Fibroblast of pulmonary artery (primary cell): Measurements from ENCODE around the gene PHACTR2.

Experiments used
- DNase-seq: peaks from one replicate; pipeline ENCODE4 v3.0.0-alpha.2; 2010; ENCODE audit warnings: low read depth
- H3K4me3 ChIP-seq: replicated peaks from 2 replicates; pipeline ENCODE4 v1.5.1; 2011; ENCODE audit warnings: low read depth, mild to moderate bottlenecking, control low read depth, low read length, moderate library complexity
- CTCF ChIP-seq: IDR thresholded peaks from 2 replicates; pipeline ENCODE4 v1.5.1; 2011; ENCODE audit warnings: mild to moderate bottlenecking, control low read depth, low read length, inconsistent platforms; ENCODE audit errors: missing control alignments

Gene PHACTR2

DNA sequence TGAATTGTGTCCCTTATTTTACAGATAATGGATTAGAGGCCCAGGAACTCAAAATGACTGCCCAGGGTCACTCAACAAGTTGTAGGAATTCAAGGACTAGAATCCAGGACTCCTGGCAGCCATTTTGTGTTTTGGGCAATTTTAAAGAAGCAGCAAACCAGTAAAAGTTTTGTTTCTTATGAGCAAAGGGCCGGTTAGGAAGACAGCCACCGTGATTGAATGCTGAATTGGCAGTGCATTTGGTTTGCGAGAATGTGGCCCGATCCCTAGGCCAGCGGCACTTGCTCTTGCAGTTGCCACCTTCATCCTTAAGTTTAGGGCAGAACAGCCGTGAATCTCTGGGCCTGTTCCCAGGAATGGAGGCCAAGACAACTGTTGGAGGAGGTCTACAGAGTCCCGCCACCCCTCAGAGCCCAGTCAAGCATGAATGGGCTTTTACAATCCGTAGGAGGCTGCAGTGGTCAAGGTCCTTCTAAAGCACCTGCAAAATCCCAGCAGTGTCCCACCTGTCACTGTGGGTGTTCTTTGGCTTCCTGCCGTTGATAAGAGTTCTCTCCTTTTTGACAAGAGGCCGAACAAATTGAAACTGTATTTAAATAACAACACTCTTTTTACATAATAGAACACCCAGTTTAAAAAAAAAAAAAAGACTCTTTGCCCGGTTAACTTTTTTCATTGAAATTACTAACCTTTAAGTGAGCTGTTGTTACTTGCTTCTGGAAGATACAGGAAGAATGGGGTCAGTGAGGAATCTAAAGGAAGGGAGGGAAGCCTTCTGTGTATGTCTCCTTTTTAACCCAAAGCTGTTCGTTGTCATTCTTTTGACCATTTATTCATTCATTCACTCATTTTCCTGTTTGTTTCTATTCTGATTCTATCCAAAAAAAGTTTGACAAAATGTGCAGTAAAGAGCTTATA, 68.7 kb downstream of the PHACTR2 start:
- no peak for TF ChIP-seq CTCF
- no peak overlapping the region for H3K4me3 ChIP-seq
- no peak for DNase-seq

DNA sequence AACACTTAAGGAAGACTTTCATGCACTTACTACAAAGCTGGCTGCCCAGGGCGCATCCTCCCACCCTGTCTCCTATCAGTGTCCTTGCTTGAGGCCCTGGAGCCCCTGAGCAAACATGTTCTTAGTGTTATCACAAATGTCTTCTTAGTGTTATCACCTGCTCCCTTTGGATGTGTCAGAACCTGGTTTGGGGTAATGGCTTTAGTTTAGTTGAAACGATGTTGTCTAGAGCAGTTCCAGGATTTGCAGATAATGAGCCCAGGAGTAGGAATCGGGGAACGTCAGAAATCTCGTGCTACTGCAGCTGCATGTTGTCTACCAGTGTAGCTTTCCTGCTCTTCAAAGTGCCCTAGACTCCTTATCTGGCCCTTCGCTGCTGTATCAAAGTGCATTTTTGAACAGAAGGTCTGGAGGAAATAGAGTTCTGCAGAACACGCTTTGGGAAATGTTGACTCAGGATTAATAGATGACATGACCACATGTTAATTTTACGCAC, 69.6 kb downstream of the PHACTR2 start:
- DNase-seq: no peak
- no peak overlapping the region for H3K4me3 ChIP-seq
- TF ChIP-seq CTCF: no peak

GRCh38 chr6:143749891-143750290, 72.1 kb downstream of the PHACTR2 start:
- no peak overlapping the region for H3K4me3 ChIP-seq
- no peak for TF ChIP-seq CTCF
- no peak for DNase-seq

DNA sequence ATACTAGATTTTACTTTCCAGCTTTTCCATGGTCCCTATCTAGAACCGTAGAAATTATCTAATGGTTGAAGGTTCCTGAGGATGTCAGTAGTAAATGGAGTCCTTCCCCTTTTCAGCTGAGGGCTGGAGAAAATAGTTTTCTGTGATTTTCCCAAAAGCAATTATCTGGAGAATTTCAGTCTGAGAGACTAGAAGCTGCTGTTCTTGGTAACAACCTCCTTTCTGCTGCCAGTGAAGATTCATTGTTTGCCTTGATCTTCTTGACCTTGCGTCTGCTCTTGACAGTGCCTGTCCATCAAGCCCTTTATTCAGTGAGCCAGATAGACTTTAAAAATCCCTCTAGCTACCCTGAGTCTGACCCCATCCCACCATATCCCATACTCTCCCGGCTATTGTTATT, 73.1 kb downstream of the PHACTR2 start:
- DNase-seq: no peak
- H3K4me3 ChIP-seq: no peak overlapping the region
- no peak for TF ChIP-seq CTCF

GRCh38 chr6:143752459-143752858, 74.7 kb downstream of the PHACTR2 start:
- DNase-seq: no peak

GRCh38 chr6:143753678-143754077, 75.9 kb downstream of the PHACTR2 start:
- no peak for DNase-seq
- no peak for TF ChIP-seq CTCF
- H3K4me3 ChIP-seq: no peak overlapping the region

More at GRCh38 chr6:143752459-143752858, 74.7 kb downstream of the PHACTR2 start:
- H3K4me3 ChIP-seq: no peak overlapping the region
- TF ChIP-seq CTCF: no peak

- no peak for DNase-seq
- no peak for TF ChIP-seq CTCF
- H3K4me3 ChIP-seq: no peak overlapping the region
Observed at GRCh38 chr6:143754204-143754603, 76.4 kb downstream of the PHACTR2 start.
